GM21717 (cell line): ENCODE results near the gene HES2.
"Not testable (repeated sequence)": the region's sequence is repeated elsewhere in the genome, so short reads cannot be mapped to it uniquely, and the experiment has no call there.

Experiments
- ATAC-seq: cut with Tn5 transposase; IDR thresholded peaks from one replicate; pipeline ENCODE4 v1.9.1; 2021; ENCODE audit warnings: mild to moderate bottlenecking, moderate library complexity; ENCODE audit not compliant: unreplicated experiment

Gene HES2

GRCh38 chr1:6419397-6419803, 319 bp downstream of the HES2 start:
- no peak for ATAC-seq

- no peak for ATAC-seq
Observed at GRCh38 chr1:6418668-6419396, 887 bp downstream of the HES2 start.

GRCh38 chr1:6417961-6418667, 1.6 kb downstream of the HES2 start:
- ATAC-seq, result no peak

- no peak for ATAC-seq
Observed at GRCh38 chr1:6416906-6417305, 2.8 kb downstream of the HES2 start.

- no peak for ATAC-seq
Observed at GRCh38 chr1:6416295-6416656, 3.4 kb downstream of the HES2 start.

- ATAC-seq, result no peak
Observed at GRCh38 chr1:6414881-6415626, 4.7 kb downstream of the HES2 start.

- peak; percentile 76 for ATAC-seq
Observed at GRCh38 chr1:6414443-6414844, 5.3 kb downstream of the HES2 start.

GRCh38 chr1:6412896-6413295, 6.8 kb downstream of the HES2 start:
- no peak for ATAC-seq

- ATAC-seq, result no peak
Observed at GRCh38 chr1:6410248-6410893, 9.3 kb downstream of the HES2 start.

- no peak for ATAC-seq
Observed at GRCh38 chr1:6409733-6410132, 10.0 kb downstream of the HES2 start.

GRCh38 chr1:6409053-6409452, 10.7 kb downstream of the HES2 start:
- ATAC-seq, result no peak

GRCh38 chr1:6408023-6408422, 11.7 kb downstream of the HES2 start:
- no peak for ATAC-seq

GRCh38 chr1:6401673-6402072, 18.0 kb downstream of the HES2 start:
- ATAC-seq, result no peak

GRCh38 chr1:6399294-6399693, 20.4 kb downstream of the HES2 start:
- no peak for ATAC-seq

- ATAC-seq, result no peak
Observed at GRCh38 chr1:6397844-6398441, 21.8 kb downstream of the HES2 start.

- no peak for ATAC-seq
Observed at GRCh38 chr1:6396998-6397397, 22.7 kb downstream of the HES2 start.

GRCh38 chr1:6395781-6396244, 23.9 kb downstream of the HES2 start:
- ATAC-seq, result not testable (repeated sequence)

GRCh38 chr1:6395130-6395529, 24.6 kb downstream of the HES2 start:
- ATAC-seq, result not testable (repeated sequence)

- peak; percentile 83 for ATAC-seq
Observed at GRCh38 chr1:6393400-6394187, 26.1 kb downstream of the HES2 start, which contains the start of gene ACOT7. Gene ACOT7 (minus strand): TSS chr1:6393767. CDS start chr1:6393399, 368 bp downstream.
